ENCODE data around the gene LIMS4.
"Not testable (repeated sequence)": the region's sequence is repeated elsewhere in the genome, so short reads cannot be mapped to it uniquely, and the experiment has no call there.

The LIMS4 gene

DNA sequence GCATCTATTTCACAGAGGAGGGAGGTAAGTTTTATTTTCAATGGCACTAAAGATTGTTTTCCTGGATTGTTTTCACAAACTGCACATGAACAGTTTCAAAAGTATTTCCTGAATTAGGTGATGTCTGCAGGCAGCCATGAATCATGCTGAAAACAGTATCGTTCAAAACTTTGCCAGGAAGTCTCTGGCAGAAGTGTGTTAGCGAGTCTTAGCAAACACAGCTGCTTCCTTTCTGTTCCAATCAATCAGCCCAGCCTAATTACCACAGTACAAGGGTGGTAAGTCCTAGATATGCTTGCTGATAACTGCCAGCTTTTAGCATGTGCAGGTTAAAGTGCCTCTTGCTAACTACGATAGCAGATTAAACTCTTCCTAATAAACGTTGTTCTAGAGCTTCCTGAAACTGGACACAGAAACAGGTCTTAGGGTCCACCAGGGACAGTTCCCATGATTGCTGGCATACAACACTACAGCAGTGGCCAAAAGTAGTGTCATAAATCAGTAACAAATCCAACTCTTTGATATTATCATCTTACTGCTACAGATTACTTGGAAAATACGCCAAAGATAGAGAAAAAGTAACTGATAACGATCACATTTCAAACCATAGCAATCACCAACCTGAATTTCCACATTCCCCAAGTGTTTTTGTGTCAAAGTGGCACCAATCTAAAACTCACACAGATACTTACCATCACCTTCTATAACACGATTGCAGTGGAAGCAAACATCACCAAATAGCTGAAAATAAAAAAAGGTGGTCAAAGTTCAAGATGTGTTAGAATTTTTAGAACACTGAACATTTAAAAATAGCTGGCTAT lies 23.3 kb downstream of the LIMS4 start:
- not testable (repeated sequence) for DNase-seq

DNA sequence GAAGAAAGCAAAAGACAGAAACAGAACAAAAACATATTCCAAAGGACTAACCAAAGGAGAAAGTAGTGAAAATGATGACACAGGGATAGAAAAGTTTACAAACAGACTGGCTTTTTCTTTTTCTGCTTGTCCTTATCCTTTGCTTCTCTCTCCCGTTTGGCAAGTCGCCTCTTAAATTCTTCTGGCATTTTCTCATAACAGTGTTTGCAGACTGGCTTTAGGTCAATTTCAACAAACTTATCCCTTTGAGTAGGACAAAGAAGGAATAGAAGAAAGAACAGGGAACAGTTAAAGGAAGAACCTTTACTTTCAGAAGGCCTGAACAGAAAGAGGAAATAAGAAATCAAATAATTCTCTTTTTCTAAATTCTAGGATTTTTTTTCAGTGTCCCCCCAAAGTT lies 26.0 kb downstream of the LIMS4 start:
- DNase-seq: not testable (repeated sequence)

DNA sequence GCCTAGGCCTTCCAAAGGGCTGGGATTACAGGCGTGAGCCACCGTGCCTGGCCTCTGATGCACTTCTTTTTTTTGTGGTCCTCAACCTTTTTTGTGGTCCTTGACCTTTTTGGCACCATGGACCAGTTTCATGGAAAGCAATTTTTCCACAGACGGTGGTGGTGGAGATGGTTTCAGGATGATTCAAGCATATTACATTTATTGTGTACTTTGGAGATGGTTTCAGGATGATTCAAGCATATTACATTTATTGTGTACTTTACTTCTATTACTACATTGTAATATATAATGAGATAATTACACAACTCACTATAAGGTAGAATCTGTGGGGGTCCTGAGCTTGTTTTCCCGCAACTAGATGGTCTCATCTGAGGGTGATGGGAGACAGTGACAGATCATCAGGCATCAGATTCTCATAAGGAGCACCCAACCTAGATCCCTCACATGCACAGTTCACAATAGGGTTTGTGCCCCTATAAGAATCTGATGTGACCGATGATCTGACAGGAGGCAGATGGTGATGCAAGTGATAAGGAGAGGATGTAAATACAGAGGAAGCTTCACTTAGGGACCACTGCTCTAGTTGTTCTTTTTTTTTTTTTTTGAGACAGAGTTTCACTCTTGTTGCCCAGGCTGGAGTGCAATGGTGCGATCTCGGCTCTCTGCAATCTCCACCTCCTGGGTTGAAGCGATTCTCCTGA lies 29.2 kb downstream of the LIMS4 start:
- DNase-seq: not testable (repeated sequence)

DNA sequence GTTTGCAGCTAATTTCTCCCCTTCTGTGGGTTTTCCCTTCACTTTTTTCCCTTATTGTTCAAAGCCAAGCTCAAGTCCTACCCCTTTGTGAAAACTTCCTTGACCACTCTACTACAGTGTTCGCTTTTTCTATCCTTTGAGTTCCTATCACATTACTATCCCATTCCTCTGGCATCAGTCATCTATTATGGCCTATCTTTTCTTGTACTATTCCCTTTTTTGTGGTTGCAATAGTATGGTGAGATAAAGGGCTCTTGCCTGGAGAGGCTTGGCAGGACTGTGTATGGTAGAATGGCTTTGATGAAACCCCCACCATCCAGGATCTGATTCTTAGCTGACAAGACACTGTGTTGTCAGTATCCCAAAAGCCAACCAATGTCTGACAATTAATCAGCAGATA lies 30.7 kb downstream of the LIMS4 start:
- DNase-seq: not testable (repeated sequence)

DNA sequence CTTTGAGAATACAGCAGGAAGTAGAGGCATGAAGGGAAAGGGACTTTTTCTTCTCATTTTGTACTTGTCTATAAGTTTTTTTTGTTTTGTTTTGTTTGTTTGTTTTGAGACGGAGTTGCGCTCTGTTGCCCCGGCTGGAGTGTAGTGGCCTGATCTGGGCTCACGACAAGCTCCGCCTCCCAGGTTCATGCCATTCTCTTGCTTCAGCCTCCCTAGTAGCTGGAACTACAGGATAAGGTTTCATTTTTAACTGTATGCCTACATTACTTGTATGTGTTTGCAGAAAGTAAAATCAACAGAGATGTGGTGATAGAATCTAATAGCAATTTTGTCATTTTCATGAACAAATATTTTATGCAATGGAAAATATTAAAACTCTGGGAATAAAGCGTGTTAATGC lies 38.1 kb downstream of the LIMS4 start:
- DNase-seq: not testable (repeated sequence)

DNA sequence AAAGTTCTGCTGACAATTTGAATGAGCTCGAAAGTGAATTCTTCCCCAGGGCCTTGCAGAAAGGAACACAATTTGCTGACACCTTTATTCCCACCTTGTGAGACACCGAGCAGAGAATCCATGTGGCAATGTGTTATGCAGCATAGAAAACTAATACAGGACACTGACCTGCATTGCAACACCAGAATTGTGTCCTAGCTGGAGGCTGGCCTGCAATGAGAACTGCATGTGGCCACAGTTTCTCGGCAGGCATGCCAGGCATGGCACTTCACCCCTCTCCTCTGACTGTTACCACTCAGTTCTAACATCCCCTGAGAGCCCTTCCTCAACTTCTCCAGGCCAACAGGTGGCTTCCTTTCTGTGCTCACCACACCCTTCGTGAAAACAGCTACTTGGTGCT lies 46.9 kb downstream of the LIMS4 start:
- not testable (repeated sequence) for DNase-seq

DNA sequence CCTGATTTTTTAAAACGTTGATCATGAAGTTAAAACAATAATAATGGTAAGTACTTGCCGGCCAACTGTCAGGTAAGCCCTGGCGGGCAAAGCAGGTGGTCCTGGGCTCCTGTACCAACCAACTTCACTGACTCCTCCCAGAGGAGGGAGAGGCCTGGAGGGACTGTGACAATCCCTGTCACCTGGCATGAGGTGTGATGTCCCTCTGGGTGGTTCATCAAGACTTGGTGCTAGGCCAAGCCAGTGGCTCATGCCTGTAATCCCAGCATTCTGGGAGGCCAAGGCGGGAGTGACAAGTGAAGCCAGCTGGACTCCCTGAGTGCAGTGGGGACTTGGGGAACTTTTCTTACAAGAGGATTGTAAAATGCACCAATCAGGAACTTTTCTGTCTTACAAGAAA lies 48.2 kb downstream of the LIMS4 start:
- DNase-seq: not testable (repeated sequence)

DNA sequence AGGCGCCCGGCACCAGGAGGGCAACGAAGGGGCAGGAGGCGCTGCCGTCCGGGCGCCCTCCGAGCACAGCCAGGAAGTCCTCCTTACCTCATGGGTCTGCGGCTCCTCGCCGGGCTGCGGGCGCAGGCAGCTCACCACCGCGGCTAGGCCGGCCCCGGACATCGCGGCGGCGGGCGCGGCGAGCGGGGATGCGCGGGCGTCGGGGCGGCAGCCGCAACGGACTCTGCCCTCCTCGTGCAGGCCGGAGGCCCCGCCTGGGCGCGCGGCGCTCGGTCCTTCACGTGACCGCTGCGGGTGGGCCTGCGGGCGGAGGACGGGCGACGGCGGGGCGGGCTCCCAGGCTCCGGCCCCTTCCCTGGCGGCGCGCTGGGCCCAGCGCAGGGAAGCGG lies 49.0 kb downstream of the LIMS4 start:
- DNase-seq: not testable (repeated sequence)

DNA sequence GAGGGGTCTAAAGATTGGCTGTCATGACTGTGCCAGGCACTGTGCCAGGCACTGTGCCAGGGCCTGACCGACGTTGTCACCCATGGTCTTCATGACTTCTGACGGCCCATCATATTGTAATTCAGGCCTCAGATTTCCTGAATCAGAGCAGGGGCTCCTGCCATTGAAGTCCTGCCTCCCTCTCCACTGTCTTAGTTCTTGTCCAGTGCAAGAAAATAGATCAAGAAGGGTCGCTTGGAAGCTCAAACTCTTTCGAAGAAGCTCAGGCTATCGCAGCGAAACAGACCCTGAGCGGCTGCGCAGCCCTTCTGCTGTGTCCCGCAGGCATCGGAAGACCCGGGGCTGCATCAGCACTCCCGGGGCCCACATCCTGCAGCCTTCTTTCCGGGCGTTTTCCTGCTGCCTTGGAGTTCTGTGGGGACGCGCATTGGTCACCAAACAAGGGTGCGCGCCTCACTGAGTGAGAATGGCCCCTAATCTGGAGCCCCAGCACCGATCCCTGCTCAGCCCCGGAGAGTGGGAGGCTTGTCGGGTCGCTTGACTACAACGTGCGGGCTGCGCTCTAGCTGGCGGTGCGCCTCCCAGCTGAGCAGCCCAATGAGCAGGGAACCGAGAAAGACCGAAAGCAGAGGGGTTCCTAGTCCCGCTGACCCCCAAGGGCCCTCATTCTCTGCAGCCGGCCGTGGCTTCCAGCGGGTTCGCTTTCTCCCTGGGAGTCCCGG lies 49.6 kb downstream of the LIMS4 start:
- not testable (repeated sequence) for DNase-seq

DNA sequence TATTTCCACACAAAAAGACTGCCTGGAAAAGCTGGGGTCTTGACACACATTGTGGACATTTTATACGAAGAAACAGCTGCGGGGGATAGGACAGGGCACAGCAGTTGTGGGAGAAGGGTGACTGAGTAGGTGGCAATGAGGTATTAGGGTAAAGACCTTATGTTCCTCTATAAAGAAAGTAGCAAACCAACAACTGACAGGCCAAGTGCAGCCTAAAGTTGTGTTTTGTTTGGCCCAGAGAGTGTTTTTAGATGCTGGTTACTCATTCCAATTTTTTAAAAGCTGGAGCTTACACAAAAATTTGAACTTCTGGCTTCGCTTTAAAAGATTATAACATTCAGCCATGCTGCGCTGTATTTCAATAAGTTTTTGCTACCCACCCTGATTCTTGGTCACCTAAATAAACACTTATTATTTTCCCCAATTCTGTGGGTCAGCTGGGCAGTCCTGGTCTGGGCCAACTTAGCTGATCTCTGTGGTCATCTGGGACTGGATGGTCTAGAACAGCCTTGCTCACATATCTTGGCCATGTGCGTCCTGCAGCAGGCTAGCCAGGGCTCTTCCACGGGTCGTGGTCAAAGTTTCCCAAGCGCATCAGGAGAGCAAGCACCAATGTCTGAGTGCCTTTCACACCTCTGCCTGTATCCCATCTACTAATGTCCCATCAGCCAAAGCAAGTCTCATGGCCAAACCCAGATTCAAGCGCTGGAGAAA lies 51.8 kb downstream of the LIMS4 start:
- not testable (repeated sequence) for DNase-seq

DNA sequence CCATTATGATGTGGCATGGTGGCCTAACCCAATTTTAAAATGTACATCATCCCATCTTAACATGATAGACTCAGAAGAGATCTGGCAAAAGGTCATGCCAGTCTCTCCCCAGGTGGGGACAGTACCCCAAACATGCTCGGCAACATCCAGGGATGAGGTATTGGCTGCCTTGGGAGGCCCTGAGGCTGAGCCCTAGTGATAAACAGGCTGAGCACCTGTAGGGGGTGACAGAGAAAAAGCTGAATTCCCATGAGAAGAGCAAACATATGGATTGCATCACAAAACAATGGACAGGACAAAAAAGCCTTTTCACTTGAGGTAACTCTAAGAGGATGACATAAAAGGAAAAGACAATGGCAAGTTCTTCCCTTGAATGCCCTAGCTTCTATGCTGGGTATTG lies 65.5 kb downstream of the LIMS4 start:
- DNase-seq: not testable (repeated sequence)

DNA sequence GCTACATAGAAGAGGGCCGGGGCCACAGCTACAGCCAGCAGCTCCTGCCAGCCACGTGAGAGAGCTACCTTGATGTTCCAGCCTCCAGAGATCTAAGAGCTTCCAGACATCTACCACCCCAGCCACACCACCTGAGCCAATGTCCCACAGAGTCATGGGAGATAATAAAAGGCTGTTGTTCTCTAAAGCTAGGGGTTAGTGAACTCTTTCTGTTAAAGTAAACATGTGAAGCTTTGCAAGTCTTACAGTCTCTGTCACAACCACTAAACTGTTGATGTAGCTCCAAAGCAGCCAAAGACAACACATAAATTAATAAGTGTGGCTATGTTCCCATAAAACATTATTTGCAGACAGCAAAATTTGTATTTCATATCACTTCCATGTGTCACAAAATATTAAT lies 67.6 kb downstream of the LIMS4 start:
- not testable (repeated sequence) for DNase-seq

DNA sequence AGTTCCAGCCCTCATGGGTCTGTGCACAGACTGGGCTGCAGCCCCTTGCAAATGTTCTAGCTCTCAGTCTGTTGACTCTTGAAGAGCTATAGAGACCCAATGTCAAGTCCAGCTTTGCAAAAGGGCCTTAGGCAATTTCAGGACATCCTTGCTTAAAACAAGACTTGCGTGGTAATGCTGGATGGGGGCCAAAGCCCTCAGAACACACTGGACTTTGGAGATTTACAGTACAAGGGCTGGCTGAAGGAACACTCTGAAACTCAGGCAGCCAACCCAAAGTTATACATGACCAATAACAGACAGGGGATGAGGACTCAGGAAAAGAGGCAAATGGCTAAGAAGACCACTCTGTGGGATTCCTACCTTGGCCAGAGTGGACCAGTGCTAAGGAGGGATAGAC lies 68.4 kb downstream of the LIMS4 start:
- not testable (repeated sequence) for DNase-seq

DNA sequence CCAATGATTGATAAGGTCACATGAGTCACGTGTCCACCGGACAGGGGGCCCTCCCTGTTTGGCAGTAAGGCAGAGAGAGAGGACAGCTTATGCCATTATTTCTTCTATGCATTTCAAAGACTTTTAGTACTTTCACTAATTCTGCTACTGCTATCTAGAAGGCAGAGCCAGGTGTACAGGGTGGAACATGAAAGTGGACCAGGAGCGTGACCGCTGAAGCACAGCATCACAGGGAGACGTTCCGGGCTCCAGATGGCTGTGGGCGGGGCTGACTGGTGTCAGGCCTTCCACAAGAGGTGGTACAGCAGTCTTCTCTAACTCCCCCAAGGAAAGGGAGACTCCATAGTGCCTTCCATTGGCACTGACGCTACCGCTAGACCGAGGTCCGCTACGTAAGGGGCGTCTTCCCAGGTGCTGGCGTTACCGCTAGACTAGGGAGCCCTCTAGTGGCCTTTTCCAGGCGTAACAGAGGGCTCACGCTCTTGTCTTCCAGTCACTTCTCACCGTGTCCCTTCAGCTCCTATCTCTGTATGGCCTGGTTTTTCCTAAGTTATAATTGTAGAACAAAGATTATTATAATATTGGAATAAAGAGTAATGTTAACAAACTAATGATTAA lies 71.5 kb downstream of the LIMS4 start:
- DNase-seq: not testable (repeated sequence)

DNA sequence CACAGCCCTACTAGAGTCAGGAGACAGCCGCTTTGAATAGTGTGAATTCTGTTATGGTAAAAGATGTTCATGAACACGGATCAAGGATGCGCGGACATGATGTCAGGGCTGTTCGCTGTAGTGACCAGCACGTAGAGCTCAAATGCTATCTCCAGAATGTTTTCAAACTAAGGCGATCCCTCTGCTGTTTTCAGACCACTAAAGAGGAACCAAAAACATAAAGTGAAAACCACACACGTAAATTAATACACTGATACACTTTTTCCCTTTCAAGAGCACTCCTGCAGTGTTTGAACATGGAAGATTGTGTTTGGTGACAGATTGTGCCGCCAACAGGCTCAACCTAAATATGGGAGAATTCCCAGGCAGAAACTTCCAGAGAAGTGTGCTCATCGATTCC lies 73.2 kb downstream of the LIMS4 start:
- not testable (repeated sequence) for DNase-seq

DNA sequence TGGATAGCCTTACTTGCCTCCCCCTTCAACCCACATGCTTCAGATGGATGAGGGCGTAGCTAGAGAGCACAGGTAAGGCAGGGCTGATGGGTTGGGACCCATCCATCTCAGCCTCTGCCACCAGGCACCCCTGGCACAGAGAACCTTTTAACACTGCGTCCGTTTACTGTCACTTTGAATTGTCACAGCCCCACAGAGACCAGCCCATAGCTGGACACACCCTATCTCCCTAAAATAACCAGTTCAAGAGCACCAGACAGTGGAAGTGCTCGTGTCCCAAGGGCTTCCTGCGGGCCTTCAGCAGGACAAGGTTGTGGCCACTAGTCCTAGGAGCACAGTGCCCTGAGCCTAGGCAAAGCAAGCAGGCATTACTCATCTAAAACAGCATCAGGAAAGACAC lies 76.6 kb downstream of the LIMS4 start:
- DNase-seq: not testable (repeated sequence)
